Suppressor macrophage treated with lipopolysaccharide for 4 hours (primary cell): Measurements from ENCODE around the gene C11orf65.
"Not testable (repeated sequence)": the region's sequence is repeated elsewhere in the genome, so short reads cannot be mapped to it uniquely, and the experiment has no call there.

ENCODE experiments used
- DNase-seq: peaks from one replicate; pipeline ENCODE4 v3.0.0-alpha.2; 2020

The C11orf65 gene

DNA sequence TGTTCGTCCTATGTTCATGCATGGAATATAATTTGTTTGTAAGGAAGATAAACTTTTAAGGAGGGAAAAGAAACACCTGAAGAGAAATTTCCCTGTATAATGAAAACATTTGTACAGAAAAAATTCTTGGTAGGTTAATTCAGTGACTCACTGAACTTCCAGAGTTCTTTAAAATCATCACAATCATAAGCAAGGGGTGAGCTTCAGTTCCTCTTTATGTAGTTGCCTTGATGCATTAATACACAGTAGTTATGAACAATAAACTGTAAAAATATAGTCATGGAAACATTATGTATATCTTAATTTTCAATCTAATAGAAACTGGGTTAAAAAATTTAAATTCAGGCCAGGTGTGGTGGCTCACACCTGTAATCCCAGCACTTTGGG lies 1.1 kb upstream of the C11orf65 start:
- DNase-seq: peak; percentile 23

GRCh38 chr11:108466405-108466804 lies 924 bp downstream of the C11orf65 start:
- no peak for DNase-seq

- no peak for DNase-seq
These were observed 14.0 kb downstream of the C11orf65 start for GRCh38 chr11:108453207-108453835.

- DNase-seq: not testable (repeated sequence)
These were observed 25.9 kb downstream of the C11orf65 start for GRCh38 chr11:108441445-108441844.

DNA sequence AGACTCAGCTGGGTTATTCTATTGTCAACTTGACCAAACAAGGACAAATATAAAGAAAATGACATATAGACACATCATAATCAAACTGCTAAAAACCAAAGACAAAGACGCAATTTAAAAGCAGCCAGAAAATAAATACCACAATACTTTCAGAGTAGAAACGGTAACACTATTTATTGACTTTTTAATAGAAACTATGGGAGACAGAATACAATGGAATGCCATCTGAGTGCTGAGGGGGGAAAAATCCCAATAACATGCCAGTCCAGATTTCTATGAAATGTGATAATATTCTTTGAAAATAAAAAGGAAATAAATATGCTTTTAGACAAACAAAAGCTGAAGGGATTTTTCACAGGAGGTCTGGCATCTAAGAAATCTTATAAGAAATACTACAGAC lies 30.7 kb downstream of the C11orf65 start:
- no peak for DNase-seq

DNA sequence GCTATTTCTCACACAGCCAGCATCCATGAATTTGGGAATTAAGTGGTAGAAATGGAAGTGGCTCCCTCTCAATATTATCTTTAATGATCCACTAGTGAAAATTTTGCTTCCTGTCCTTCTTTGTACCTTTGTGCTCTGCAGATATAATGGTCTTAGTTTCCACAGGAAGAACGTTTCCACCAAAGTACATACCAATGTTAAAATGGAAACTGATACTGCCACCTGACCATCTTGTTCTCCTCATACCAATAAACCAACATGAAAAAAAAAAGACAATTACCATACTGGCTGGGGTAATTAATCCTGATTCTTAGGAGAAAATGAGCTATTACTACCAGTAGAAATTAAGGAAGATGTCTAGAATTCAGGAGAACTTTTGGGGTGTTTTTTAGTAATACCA lies 32.3 kb downstream of the C11orf65 start:
- no peak for DNase-seq

DNA sequence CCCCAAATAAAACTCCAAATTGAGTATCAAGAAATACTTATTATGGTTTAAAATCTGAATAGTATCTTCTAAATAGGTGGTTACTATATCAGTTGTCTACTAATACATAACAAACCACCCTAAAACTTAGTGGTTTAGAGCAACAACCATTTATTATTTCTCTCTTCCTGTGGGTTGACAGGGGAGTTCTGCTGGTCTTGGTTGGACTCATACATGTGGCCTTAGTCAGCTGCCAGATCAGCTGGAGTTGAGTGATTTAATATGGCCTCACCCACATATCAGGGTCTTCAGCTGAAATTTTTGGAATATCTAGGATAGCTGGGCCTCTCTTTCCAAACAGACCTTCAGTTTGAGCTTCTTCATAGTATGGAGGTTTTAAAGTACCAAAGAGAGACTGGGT lies 34.5 kb downstream of the C11orf65 start:
- no peak for DNase-seq

DNA sequence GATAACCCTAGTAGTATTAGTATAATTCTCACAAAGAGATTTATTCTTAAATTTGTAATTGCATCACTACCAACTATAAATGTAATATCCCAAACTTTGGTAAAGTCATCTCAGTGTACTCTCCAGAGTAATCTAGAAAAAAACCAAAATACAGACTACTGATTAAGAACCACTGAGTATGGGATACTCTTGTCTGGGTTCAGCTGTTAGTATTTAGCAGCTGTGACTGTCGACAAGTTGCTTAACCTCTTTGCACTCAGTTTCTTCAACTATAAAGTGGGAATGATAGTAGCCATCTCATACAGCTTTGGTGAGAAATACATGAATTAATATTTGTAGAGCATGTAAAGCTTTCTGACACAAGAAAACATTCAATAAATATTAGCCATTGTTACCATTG lies 35.3 kb downstream of the C11orf65 start:
- DNase-seq: no peak

- DNase-seq: no peak
These were observed 36.0 kb downstream of the C11orf65 start for GRCh38 chr11:108431370-108431769.

DNA sequence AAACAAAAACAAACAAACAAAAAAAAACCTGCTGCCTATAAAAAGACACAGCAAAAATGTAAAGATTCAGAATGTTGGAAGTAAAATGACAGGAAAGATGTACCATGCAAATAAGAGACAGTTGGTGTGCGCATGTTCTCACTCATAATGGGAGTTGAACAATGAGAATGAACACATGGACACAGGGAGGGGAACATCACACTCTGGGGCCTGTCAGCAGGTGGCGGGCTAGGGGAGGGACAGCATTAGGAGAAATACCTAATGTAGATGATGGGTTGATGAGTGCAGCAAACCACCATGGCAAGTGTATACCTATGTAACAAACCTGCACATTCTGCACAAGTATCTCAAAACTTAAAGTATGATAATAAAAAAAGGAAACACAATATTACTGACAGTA lies 49.8 kb downstream of the C11orf65 start:
- DNase-seq: peak; percentile 2

GRCh38 chr11:108414958-108415357 lies 52.4 kb downstream of the C11orf65 start:
- DNase-seq: no peak

DNA sequence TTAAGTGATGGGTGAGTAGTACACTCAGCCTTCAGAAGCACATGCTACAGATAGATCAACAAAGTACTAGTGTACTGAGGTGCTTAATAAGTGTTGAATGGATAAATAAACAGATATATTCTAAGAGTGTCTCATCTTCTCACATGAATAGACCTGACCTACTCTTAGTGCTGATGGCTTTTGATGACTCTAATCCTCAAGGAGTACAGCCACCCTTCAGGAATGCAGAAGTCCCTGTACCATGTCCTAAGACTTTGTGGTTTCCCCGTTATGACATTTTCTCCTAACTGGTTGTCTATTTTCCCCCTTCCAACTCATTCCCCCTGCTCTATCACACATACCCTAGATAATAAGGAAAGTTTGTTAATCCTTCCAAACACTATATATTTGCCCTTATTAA lies 61.6 kb downstream of the C11orf65 start:
- DNase-seq: no peak

DNA sequence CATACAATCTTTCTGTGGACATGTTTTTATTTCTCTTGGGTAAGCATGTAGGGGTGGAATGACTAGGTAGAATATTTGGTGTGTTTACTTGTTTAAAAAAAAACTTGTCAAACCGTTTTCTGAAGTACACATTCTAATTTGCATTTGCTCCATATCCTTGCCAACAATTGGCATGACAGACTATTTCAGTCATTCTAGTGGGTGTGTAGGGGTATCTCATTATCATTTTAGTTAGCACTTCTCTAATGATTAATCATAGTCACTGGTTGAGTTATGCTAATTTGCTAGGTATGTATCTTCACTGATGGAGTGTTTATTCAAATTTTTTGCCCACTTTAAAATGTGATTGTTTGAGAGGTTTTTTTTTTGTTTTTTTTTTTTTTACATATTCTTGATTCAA lies 64.3 kb downstream of the C11orf65 start:
- no peak for DNase-seq

DNA sequence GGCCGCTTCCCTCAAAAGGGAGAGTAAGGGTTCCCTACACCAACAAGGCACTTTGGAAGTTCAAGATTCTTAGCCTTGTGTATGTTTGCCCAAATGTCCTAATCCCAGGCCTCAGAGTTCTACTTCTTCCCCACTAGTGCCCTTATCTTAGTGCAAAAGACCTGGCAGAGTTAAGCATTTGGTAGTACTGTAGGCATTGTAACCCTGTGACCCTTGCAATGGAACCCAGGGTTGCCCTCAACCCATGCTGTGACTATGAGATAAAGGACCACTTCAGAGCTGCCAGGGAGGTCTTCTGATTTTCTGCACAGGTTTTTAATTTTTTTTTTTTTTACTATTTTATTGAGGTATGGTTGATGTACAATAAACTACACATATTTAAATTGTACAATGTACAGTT lies 65.1 kb downstream of the C11orf65 start:
- no peak for DNase-seq

- DNase-seq: no peak
These were observed 68.9 kb downstream of the C11orf65 start for GRCh38 chr11:108398439-108398838.

GRCh38 chr11:108396672-108397071 lies 70.7 kb downstream of the C11orf65 start:
- not testable (repeated sequence) for DNase-seq

- no peak for DNase-seq
These were observed 72.5 kb downstream of the C11orf65 start for GRCh38 chr11:108394744-108395284.

- no peak for DNase-seq
These were observed 74.3 kb downstream of the C11orf65 start for GRCh38 chr11:108393046-108393445.

DNA sequence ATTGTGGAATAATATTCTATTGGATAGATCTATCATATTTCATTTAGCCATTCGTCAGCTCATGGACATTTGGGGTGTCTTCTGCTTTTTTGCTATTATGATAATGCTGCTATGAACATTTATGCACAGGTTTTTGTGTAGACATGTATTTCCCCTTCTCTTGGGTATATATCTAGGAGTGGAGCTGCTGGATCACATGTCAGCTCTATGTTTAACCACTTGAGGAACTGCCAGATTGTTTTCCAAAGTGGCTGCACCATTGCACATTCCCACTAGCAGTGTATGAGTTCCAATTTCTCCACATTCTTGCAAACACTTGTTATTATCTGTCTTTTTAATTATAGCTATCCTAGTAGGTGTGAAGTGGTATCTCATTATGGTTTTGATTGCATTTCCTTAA lies 75.0 kb downstream of the C11orf65 start:
- DNase-seq: no peak

DNA sequence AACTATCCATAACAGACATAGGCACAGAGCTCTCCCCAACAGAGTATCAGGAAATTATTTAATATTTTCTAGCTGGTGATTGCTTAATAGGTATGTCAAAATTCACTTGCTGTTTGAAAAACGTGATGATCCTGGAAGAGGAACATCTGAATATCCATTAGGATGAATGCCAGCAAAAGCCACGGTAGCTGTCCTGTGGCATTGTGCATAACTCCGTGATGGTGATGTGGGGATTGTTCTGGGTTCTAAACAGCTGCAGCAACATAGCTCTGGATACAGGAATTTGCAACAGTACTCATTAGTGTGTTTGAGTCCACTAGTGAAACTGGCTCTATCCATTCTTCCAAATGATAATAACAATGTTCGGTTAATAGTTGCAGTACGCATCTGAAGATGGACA lies 78.8 kb downstream of the C11orf65 start:
- no peak for DNase-seq

DNA sequence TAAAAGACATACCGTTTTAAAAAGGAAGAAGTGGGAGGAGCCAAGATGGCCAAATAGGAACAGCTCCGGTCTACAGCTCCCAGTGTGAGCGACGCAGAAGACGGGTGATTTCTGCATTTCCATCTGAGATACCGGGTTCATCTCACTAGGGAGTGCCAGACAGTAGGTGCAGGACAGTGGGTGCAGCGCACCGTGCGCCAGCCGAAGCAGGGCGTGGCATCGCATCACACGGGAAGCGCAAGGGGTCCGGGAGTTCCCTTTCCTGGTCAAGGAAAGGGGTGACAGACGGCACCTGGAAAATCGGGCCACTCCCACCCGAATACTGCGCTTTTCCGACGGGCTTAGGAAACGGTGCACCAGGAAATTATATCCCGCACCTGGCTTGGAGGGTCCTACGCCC lies 93.8 kb downstream of the C11orf65 start:
- not testable (repeated sequence) for DNase-seq

- no peak for DNase-seq
These were observed 96.3 kb downstream of the C11orf65 start for GRCh38 chr11:108370990-108371389.

GRCh38 chr11:108370315-108370714 lies 97.0 kb downstream of the C11orf65 start:
- no peak for DNase-seq

- no peak for DNase-seq
These were observed 98.3 kb downstream of the C11orf65 start for GRCh38 chr11:108369064-108369463.

DNA sequence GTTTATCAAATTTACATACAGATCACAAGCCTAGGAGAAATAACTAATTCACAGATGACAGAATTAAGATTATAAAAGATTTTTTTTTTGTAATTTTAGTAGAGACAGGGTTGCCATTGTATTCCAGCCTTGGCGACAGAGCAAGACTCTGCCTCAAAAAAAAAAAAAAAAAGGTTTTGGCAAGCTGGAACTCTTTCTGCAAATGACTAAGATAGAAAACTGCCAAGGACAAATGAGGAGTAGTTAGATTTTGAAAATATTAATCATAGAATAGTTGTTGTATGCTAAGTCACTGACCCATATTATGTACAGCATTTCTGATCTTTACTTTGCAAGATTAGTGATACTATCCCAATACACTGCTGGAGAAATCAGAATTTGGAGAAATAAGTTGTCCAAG lies 99.2 kb downstream of the C11orf65 start:
- no peak for DNase-seq
